WTC11 (cell line): ENCODE results near the gene ITPR2.

ENCODE experiments used
- FOXP1 ChIP-seq: sonication (generic); formaldehyde crosslinking; IDR thresholded peaks from 2 replicates; pipeline ENCODE4 v1.8.0; 2022; ENCODE audit warnings: missing genetic modification reagents, mild to moderate bottlenecking, moderate library complexity, borderline replicate concordance
- NFE2L1 ChIP-seq: sonication (generic); formaldehyde crosslinking; IDR thresholded peaks from 2 replicates; pipeline ENCODE4 v1.8.1; 2023; ENCODE audit warnings: missing genetic modification reagents
- TF ChIP-seq, protein P1 (sequence below): fragments of 200-600 bp; IDR thresholded peaks from 2 replicates; pipeline ENCODE4 v1.8.0; 2022; ENCODE audit warnings: antibody characterized with exemption

GRCh38 chr12:26678697-26679660 lies 154.0 kb downstream of the ITPR2 start:
- TF ChIP-seq FOXP1 (CRISPR knock-in tag) (no peak), NFE2L1 (CRISPR knock-in tag) (no peak)
- TF ChIP-seq, protein P1, sequence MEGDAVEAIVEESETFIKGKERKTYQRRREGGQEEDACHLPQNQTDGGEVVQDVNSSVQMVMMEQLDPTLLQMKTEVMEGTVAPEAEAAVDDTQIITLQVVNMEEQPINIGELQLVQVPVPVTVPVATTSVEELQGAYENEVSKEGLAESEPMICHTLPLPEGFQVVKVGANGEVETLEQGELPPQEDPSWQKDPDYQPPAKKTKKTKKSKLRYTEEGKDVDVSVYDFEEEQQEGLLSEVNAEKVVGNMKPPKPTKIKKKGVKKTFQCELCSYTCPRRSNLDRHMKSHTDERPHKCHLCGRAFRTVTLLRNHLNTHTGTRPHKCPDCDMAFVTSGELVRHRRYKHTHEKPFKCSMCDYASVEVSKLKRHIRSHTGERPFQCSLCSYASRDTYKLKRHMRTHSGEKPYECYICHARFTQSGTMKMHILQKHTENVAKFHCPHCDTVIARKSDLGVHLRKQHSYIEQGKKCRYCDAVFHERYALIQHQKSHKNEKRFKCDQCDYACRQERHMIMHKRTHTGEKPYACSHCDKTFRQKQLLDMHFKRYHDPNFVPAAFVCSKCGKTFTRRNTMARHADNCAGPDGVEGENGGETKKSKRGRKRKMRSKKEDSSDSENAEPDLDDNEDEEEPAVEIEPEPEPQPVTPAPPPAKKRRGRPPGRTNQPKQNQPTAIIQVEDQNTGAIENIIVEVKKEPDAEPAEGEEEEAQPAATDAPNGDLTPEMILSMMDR: no peak
